DND-41 (cell line): ENCODE results near the gene CFB.

Experiments
- ATAC-seq: fragments of 200-7000 bp; cut with Tn5 transposase; 3 replicates; pipeline ENCODE4 v1.9.1; 2021; ENCODE audit warnings: low read depth; ENCODE audit not compliant: insufficient read depth
- DNase-seq: peaks from one replicate; pipeline ENCODE4 v3.0.0-alpha.2; 2020
- H2AFZ ChIP-seq: 2 replicates; pipeline ENCODE4 v1.6.0; 2012; ENCODE audit warnings: low read depth, low read length
- H3K27ac ChIP-seq: 2 replicates; pipeline ENCODE4 v1.5.1; 2012; ENCODE audit warnings: low read length, inconsistent platforms
- H3K27me3 ChIP-seq: fragments of 200-600 bp; sonication (generic); 2 replicates; pipeline ENCODE4 v1.6.0; 2012; ENCODE audit warnings: low read length, mild to moderate bottlenecking, inconsistent platforms; ENCODE audit not compliant: insufficient read depth, poor library complexity
- H3K36me3 ChIP-seq: 2 replicates; pipeline ENCODE4 v1.5.1; 2012; ENCODE audit warnings: low read length, inconsistent platforms; ENCODE audit not compliant: insufficient read depth
- H3K4me1 ChIP-seq: 2 replicates; pipeline ENCODE4 v1.5.1; 2012; ENCODE audit warnings: mild to moderate bottlenecking, low read length; ENCODE audit not compliant: insufficient read depth
- H3K4me2 ChIP-seq: 2 replicates; pipeline ENCODE4 v1.6.0; 2012; ENCODE audit warnings: mild to moderate bottlenecking, moderate library complexity, low read length, inconsistent platforms; ENCODE audit not compliant: insufficient read depth
- H3K4me3 ChIP-seq, 2 experiments: fragments of 200-600 bp in 1 of 2; shearing (Covaris generic) in 1 of 2; 2 replicates each; pipeline ENCODE4 v1.5.1; 2012 to 2016; ENCODE audit warnings: inconsistent platforms in 2 of 2, low read length in 2 of 2, mild to moderate bottlenecking in 2 of 2, low read depth in 1 of 2, moderate library complexity in 1 of 2
- H3K79me2 ChIP-seq: 2 replicates; pipeline ENCODE4 v1.6.0; 2012; ENCODE audit warnings: low read length, inconsistent platforms; ENCODE audit not compliant: insufficient read depth
- H3K9ac ChIP-seq: 2 replicates; pipeline ENCODE4 v1.6.0; 2012; ENCODE audit warnings: low read depth, mild to moderate bottlenecking, inconsistent platforms, low read length, moderate library complexity
- H3K9me3 ChIP-seq: 2 replicates; pipeline ENCODE4 v1.5.1; 2012; ENCODE audit warnings: low read length, moderate library complexity, mild to moderate bottlenecking, inconsistent platforms; ENCODE audit not compliant: insufficient read depth, severe bottlenecking
- H4K20me1 ChIP-seq: 2 replicates; pipeline ENCODE4 v1.6.0; 2012; ENCODE audit warnings: low read length; ENCODE audit not compliant: insufficient read depth
- CTCF ChIP-seq: IDR thresholded peaks from 2 replicates; pipeline ENCODE4 v1.5.1; 2012; ENCODE audit warnings: borderline replicate concordance, low read length, moderate library complexity, mild to moderate bottlenecking; ENCODE audit not compliant: poor library complexity, severe bottlenecking; ENCODE audit errors: extremely low read depth
- EZH2 ChIP-seq: IDR thresholded peaks from 3 replicates; pipeline ENCODE4 v1.6.1; 2012; ENCODE audit warnings: borderline replicate concordance, low read depth, mild to moderate bottlenecking, moderate library complexity, low read length, inconsistent platforms; ENCODE audit not compliant: severe bottlenecking

CFB gene

GRCh38 chr6:31952140-31952805, 6.4 kb downstream of the CFB start:
- no peak overlapping the region for H3K27ac ChIP-seq
- H4K20me1 ChIP-seq, result no peaks in the 10 kb centered on the region
- no peak overlapping the region for H2AFZ ChIP-seq
- DNase-seq, result no peak
- H3K4me1 ChIP-seq, result peaks cover 8% of the 10 kb centered on the region; the same call in 1 of the 2 replicates
- H3K9me3 ChIP-seq, result no peaks in the 10 kb centered on the region
- no peak overlapping the region for H3K4me3 ChIP-seq
- peaks cover 54% of the 10 kb centered on the region for H3K36me3 ChIP-seq
- no peak overlapping the region for H3K4me2 ChIP-seq
- no peak overlapping the region for H3K9ac ChIP-seq
- no peak for ATAC-seq
- peaks cover 8% of the 10 kb centered on the region for H3K79me2 ChIP-seq
- no peaks in the 10 kb centered on the region for H3K27me3 ChIP-seq
- TF ChIP-seq CTCF (peak; percentile 75), EZH2 (no peak)

DNA sequence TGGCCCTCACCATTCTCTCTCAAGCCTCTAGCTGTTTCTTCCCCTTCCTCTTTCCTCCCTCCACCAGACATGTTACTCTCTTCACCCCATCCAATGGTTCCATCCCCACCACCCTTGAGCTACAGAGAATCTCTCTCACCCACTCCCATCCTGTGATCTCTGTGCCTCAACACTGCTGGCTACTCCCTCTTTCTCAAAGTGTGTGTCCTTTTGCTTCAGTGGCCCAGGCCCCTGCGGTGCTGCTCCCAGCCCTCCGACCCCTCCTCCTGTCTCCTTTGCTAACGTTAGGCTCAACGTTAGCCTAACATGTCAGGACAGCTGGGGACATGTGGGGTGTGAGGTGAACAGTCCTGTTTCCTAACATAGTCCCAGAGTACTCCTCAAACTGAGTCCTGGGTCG, 7.0 kb downstream of the CFB start:
- H3K4me3 ChIP-seq, result no peak overlapping the region
- no peak overlapping the region for H2AFZ ChIP-seq
- no peaks in the 10 kb centered on the region for H3K9me3 ChIP-seq
- H4K20me1 ChIP-seq, result no peaks in the 10 kb centered on the region
- H3K36me3 ChIP-seq, result peaks cover 54% of the 10 kb centered on the region
- no peak overlapping the region for H3K9ac ChIP-seq
- no peak for ATAC-seq
- H3K4me1 ChIP-seq, result peaks cover 15% of the 10 kb centered on the region
- peaks cover 14% of the 10 kb centered on the region for H3K79me2 ChIP-seq
- TF ChIP-seq EZH2 (no peak), CTCF (no peak)
- no peak overlapping the region for H3K27ac ChIP-seq
- no peak for DNase-seq
- H3K27me3 ChIP-seq, result no peaks in the 10 kb centered on the region
- H3K4me2 ChIP-seq, result no peak overlapping the region

DNA sequence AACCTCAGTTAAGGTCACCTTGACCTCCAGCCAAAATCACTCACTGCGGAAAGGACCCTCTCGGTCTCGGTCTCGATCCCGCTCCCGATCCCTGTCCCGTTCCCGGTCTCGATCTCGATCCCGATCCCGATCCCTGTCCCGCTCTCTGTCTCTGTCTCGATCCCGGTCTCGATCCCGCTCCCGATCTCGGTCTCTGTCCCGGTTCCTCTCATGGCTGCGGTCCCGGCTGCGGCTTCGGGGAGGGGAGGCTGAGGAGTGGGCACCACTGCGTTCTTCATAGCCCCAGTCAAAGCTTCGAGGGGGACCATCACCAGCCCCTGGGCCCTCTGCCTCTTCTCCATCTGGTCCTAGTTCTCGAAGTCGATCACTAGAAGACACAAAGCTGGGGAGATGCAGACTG, 8.6 kb downstream of the CFB start:
- Histone ChIP-seq H3K4me2 (no peak overlapping the region), H3K79me2 (peaks cover 28% of the 10 kb centered on the region), H2AFZ (no peak overlapping the region), H3K9ac (no peak overlapping the region), H3K36me3 (peaks cover 54% of the 10 kb centered on the region), H3K4me3 (no peak overlapping the region), H3K27ac (no peak overlapping the region), H3K4me1 (peaks cover 24% of the 10 kb centered on the region), H3K27me3 (no peaks in the 10 kb centered on the region), H4K20me1 (no peaks in the 10 kb centered on the region), H3K9me3 (no peaks in the 10 kb centered on the region)
- TF ChIP-seq CTCF, result no peak
- no peak for TF ChIP-seq EZH2
- ATAC-seq (no peak), DNase-seq (no peak)
